Astrocyte (in vitro differentiated cells and primary cell): ENCODE data around the gene ECHS1. TPM values are rescaled to one million over a fixed set of nuclear protein-coding genes. Genes with fewer than 3 reads are reported as not detected.

Experiments used
- DNase-seq: peaks from one replicate; pipeline ENCODE4 v3.0.0-alpha.2; 2010; ENCODE audit warnings: low read depth
- FAIRE-seq: peaks from 2 replicates; lab custom pipeline; 2011; peaks lifted over from hg19 to GRCh38; lab: Jason Lieb, UNC
- H2AFZ ChIP-seq: 2 replicates; pipeline ENCODE4 v1.6.0; 2012; ENCODE audit warnings: low read depth, low read length, inconsistent platforms
- H3K27ac ChIP-seq: 2 replicates; pipeline ENCODE4 v1.5.1; 2011; ENCODE audit warnings: low read depth, low read length, inconsistent platforms
- H3K27me3 ChIP-seq: 2 replicates; pipeline ENCODE4 v1.6.0; 2011; ENCODE audit warnings: low read length, inconsistent platforms; ENCODE audit not compliant: insufficient read depth
- H3K36me3 ChIP-seq: 2 replicates; pipeline ENCODE4 v1.5.1; 2011; ENCODE audit warnings: low read length, inconsistent platforms; ENCODE audit not compliant: insufficient read depth
- H3K4me1 ChIP-seq: 2 replicates; pipeline ENCODE4 v1.5.1; 2011; ENCODE audit warnings: low read length, inconsistent platforms; ENCODE audit not compliant: insufficient read depth
- H3K4me2 ChIP-seq: 2 replicates; pipeline ENCODE4 v1.6.0; 2012; ENCODE audit warnings: low read length, inconsistent platforms
- H3K4me3 ChIP-seq: 2 replicates; pipeline ENCODE4 v1.5.1; 2011; ENCODE audit warnings: low read depth, mild to moderate bottlenecking, low read length, inconsistent platforms; ENCODE audit not compliant: insufficient read depth
- H3K79me2 ChIP-seq: 2 replicates; pipeline ENCODE4 v1.6.0; 2012; ENCODE audit warnings: mild to moderate bottlenecking, low read length, inconsistent platforms; ENCODE audit not compliant: insufficient read depth
- H3K9ac ChIP-seq: 2 replicates; pipeline ENCODE4 v1.6.0; 2012; ENCODE audit warnings: mild to moderate bottlenecking, low read length, inconsistent platforms
- H3K9me3 ChIP-seq: 2 replicates; pipeline ENCODE4 v1.5.1; 2012; ENCODE audit warnings: low read depth, mild to moderate bottlenecking, low read length, inconsistent platforms; ENCODE audit not compliant: insufficient read depth
- H4K20me1 ChIP-seq: 2 replicates; pipeline ENCODE4 v1.6.0; 2012; ENCODE audit warnings: low read length, inconsistent platforms; ENCODE audit not compliant: insufficient read depth
- H3K27ac Mint-ChIP-seq: one replicate; pipeline ENCODE4 v1.8.0; 2021; ENCODE audit warnings: mild to moderate bottlenecking, mixed read lengths; ENCODE audit not compliant: unreplicated experiment
- H3K27me3 Mint-ChIP-seq: one replicate; pipeline ENCODE4 v1.8.0; 2021; ENCODE audit warnings: low read depth, mixed read lengths; ENCODE audit not compliant: unreplicated experiment
- H3K36me3 Mint-ChIP-seq: one replicate; pipeline ENCODE4 v1.8.0; 2021; ENCODE audit warnings: low read depth, mixed read lengths; ENCODE audit not compliant: unreplicated experiment
- H3K4me1 Mint-ChIP-seq: one replicate; pipeline ENCODE4 v1.8.0; 2021; ENCODE audit warnings: low read depth, mixed read lengths; ENCODE audit not compliant: unreplicated experiment
- H3K4me3 Mint-ChIP-seq: one replicate; pipeline ENCODE4 v1.8.0; 2021; ENCODE audit warnings: mild to moderate bottlenecking, moderate library complexity, mixed read lengths; ENCODE audit not compliant: unreplicated experiment
- H3K9me3 Mint-ChIP-seq: one replicate; pipeline ENCODE4 v1.8.0; 2021; ENCODE audit warnings: mild to moderate bottlenecking, mixed read lengths; ENCODE audit not compliant: unreplicated experiment
- CTCF ChIP-seq: IDR thresholded peaks from 2 replicates; pipeline ENCODE4 v1.5.1; 2011; ENCODE audit warnings: low read depth, mild to moderate bottlenecking, inconsistent platforms, low read length, moderate library complexity; ENCODE audit not compliant: insufficient read depth
- EZH2 ChIP-seq: IDR thresholded peaks from 2 replicates; pipeline ENCODE4 v1.6.1; 2012; ENCODE audit warnings: mild to moderate bottlenecking, low read length, inconsistent platforms; ENCODE audit not compliant: insufficient read depth
- total RNA-seq: library from RNA; stranded (reverse); gene quantifications from 2 replicates; pipeline ENCODE4 v1.2.1, GENCODE V29; 2021

The ECHS1 gene
- total RNA-seq, 1 donor from 2014 or later, result 90.9 TPM

DNA sequence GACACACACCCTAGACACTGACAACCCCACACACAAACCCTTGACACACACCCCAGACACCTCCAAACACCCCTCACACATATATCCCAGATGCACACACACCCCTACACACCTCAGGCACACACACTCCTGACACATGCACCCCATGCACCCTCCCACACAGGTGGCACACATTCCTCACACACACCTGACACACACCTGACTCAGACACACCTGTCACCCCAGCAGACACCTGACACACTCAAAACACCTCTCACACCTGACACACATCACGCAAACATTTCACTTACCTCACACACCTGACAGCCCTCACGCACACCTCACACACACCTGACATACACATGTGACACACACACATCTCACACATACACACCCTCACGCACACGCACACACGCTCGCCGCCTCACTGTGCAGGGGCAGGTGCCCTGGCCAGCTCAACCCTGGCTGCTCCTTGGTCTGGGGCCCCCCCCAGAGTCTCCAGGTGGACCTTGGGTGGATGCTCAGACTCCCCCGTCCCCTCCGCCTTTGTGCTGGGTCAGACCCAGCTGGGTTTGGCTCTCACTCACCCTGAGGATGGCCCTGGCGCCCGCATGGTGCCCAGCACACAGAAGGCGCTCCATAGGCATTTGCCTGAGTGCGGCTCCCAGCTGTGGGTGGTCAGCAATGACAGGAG lies 33.3 kb downstream of the ECHS1 start:
- H3K4me3 Mint-ChIP-seq, result no peak overlapping the region
- no peak overlapping the region for H3K4me3 ChIP-seq
- no peaks in the 10 kb centered on the region for H4K20me1 ChIP-seq
- H3K27ac Mint-ChIP-seq, result no peak overlapping the region
- peaks cover 8% of the 10 kb centered on the region for H3K4me1 Mint-ChIP-seq
- H3K9me3 ChIP-seq, result no peaks in the 10 kb centered on the region
- DNase-seq, result no peak
- H3K9me3 Mint-ChIP-seq, result no peaks in the 10 kb centered on the region
- H2AFZ ChIP-seq, result no peak overlapping the region
- H3K4me1 ChIP-seq, result peaks cover 10% of the 10 kb centered on the region
- no peaks in the 10 kb centered on the region for H3K79me2 ChIP-seq
- H3K27me3 Mint-ChIP-seq, result peaks cover 11% of the 10 kb centered on the region
- no peak overlapping the region for H3K4me2 ChIP-seq
- no peak overlapping the region for H3K9ac ChIP-seq
- no peak overlapping the region for H3K27ac ChIP-seq
- TF ChIP-seq CTCF (no peak), EZH2 (no peak)
- H3K36me3 ChIP-seq, result no peaks in the 10 kb centered on the region
- H3K36me3 Mint-ChIP-seq, result peaks cover 2% of the 10 kb centered on the region
- H3K27me3 ChIP-seq, result peaks cover 20% of the 10 kb centered on the region
- FAIRE-seq, result no peak

DNA sequence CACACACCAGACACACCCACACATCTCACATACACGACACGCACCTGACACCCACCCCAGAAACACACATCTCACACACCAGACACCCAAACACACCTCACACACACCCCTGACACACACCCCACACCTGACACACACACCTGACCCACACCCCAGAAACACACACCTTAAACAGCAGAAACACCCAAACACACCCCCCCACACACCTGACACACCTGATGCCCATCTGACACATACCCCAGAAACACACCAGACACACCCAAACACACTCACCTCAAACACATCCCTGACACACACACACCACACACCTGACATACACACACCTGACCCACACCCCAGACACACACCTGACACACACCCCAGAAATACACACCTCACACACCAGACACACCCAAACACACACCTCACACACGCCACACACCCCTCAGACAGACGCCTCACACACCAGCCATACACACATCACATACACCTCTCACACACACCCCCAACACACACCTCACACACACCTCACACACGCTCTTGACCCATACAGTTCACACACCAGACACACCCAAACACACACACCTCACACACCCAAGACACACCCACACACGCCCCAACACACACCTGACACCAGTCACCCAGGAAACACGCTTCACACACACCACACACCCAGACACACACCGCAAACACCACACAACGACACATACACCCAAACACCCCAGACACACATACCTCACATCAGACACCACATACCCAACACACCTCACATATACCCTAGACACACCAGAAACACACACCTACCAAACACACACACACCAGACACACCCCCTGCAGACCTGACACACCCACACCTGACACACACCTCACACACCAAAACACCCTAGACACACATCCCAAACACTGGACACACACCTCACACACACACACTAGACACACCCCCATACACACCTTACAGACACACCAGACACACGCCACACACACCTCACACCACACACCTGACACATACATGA lies 34.8 kb downstream of the ECHS1 start:
- Histone ChIP-seq H3K4me3 (no peak overlapping the region), H3K36me3 (no peaks in the 10 kb centered on the region), H3K79me2 (no peaks in the 10 kb centered on the region), H3K4me2 (no peak overlapping the region), H4K20me1 (no peaks in the 10 kb centered on the region), H3K27ac (no peak overlapping the region), H3K9me3 (no peaks in the 10 kb centered on the region), H3K27me3 (peaks cover 20% of the 10 kb centered on the region), H3K4me1 (peaks cover 10% of the 10 kb centered on the region), H2AFZ (no peak overlapping the region), H3K9ac (no peak overlapping the region)
- Mint-ChIP-seq H3K36me3 (peaks cover 1% of the 10 kb centered on the region), H3K27me3 (peaks cover 18% of the 10 kb centered on the region), H3K9me3 (no peaks in the 10 kb centered on the region), H3K27ac (no peak overlapping the region), H3K4me3 (no peak overlapping the region), H3K4me1 (peaks cover 5% of the 10 kb centered on the region)
- FAIRE-seq, result no peak
- no peak for DNase-seq
- no peak for TF ChIP-seq CTCF
- no peak for TF ChIP-seq EZH2
